Measurements from ENCODE around the gene SMPD3.
"Not testable (repeated sequence)": the region's sequence is repeated elsewhere in the genome, so short reads cannot be mapped to it uniquely, and the experiment has no call there.

Gene SMPD3

GRCh38 chr16:68448360-68448970 is at the start of gene SMPD3:
SMPD3 (minus strand) TSS chr16:68448508; CDS start chr16:68372181, 76,327 bp downstream.
- DNase-seq, result no peak

- DNase-seq, result no peak
Measured at GRCh38 chr16:68496689-68497088, 48.4 kb upstream of the SMPD3 start.

DNA sequence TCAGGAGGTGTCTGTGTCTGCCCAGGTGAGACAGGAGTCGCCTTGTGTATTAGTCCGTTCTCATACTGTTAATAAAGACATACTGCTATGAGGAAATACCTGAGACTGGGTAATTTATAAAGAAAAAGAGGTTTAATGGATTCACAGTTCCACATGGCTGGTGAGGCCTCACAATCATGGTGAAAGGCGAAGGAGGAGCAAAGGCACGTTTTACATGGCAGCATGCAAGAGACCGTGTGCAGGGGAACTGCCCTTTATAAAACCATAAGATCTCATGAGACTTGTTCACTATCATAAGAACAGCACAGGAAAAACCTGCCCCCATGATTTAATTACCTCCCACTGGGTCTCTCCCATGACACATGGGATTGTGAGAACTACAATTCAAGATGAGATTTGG is 46.0 kb upstream of the SMPD3 start:
- DNase-seq, result not testable (repeated sequence)

DNA sequence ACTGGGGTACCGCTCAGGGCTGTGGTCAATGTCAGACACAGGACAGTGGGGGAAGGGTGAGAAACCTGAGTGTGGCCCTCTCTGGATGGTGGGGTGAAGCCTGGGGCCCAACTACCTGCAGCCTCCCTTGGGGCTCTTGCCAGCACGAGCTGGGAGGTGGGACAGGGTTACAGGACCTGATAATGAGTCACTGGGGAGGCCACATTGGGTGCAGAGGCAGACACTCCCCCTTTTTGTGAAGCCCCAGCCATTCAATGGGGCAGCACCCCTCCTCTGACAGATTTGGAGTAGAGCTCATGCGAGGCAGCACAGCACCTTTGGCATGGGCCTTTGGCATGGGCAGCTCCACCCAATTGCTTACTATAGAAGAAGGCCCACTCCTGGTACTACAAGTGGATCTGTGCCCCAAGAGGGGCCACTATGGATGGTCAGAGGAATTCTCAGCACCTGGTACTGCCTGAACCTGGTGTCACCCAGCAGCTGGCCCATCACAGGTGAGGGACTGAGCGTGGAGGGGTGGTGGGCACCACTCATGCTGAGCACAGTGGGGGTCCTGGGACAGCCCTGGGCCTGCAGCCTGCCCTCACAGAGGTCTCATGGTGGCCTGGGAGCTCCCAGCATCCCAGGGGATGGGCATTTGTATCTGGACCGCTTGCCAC is 45.2 kb upstream of the SMPD3 start:
- DNase-seq, result no peak

DNA sequence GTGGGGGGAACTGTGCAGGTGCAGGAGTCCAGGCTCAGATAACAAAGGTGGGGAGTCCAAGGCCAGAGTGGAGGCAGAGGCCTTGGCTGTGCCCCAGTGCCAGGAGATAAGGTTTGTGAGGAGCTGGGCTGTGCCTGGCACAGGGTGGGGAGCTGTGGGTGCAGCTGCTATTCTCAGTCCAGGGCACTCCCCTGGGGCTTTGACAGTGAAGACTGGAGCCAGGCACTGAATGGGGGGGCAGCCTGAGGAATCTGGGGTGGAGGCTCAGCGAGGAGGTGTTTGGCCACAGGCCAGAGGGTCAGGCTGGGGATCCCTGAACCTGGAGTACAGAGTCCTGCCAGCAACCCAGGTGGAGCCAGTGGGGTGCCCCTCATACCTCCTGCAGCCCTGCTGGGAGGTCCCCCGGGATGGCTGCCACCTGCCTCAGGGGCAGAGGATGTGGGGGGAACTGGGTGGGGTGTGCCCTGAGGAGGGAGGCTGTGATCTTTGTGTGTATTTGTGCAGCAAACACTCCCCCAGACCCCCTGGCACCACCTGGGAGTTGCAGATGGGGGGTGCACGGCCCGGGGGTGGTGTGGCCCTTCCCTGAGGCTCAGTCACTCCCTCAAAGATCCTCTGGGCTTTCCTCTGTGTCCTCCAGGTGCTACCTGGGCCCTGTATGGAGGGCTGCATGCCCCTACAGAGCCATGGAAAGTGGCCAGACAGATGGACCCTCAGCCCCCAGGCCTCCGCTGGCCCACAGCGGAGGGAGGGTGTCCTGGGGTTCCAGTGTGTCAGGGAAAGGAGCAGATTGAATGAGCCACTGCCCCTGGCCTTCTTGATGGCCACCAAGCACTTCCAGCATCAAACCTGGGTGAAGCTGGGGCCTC is 44.5 kb upstream of the SMPD3 start:
- no peak for DNase-seq

DNA sequence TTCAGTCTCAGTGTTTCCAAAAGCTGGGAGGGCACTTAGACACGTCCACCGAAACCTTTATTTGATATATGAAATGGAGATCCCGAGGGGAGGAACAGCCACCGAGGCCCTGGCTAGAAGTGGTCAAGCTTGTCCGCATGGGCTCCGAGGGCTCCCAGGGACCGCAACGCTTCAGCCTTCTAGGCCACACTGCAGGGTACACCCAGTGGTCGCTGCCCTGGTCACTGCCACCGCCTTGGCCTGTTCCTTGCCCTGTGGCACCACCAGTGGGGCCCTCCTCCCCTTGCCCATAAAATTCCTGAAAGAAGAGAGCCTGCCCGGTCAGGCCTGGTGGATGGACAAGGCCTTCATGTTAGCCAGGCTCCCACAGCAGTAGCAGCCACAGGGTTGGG is 43.8 kb upstream of the SMPD3 start:
- no peak for DNase-seq

DNA sequence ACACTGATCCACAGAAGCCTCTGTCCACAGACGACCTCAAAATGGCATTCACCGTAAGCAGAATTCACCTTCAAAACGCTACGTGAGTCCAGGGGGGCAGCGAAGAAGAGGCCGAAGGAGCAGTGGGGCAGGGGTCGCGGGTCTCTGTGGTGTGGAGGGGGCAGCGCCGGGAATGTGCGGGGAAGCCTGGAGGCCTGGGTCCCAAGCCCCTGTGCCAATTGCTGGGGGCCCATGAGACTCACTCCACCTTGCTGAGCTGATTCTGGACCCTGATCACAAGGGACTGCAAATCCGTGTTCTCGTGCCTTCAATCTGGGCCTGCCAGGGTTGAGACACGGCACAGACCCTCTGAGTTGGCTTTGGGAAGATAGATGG is 43.3 kb upstream of the SMPD3 start:
- no peak for DNase-seq

GRCh38 chr16:68490829-68491575 is 42.7 kb upstream of the SMPD3 start:
- DNase-seq, result no peak

DNA sequence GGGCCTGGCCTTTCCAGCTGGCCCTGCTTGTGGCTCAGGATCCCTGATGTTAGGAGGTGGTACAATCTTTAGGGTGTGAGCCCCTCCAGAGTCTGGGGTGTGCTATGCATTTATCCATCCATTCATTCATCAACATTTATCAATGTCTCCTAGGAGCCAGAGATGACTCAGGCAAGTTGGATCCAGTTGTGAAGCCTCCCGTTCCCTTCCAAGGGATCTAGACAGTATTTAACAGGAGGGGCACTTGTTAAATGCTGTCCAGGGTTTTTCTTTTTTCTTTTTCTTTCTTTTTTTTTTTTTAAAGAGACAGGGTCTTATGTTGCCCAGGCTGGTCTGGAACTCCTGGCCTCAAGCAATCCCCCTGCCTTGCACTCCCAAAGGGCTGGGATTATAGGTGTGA is 42.0 kb upstream of the SMPD3 start:
- no peak for DNase-seq

- no peak for DNase-seq
Measured at GRCh38 chr16:68488554-68488953, 40.2 kb upstream of the SMPD3 start.

DNA sequence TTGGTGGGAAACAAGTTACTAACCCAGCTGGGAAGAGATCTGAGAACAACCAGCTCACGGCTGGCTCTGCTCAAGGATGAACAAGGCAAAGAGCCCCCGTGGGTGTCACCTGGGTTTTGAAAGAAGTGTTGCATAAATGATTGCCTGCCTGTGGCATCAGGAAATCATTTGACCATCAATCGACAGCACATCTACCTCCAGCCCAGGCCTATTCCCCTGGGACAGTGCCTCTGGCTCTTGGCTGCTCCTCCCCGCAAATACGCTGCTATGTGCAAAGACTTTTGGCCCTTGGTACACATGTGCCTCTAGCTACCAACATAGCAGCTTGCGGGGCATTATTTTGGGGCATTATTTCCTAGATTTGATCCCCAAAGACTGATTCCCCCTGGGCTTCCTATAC is 39.4 kb upstream of the SMPD3 start:
- DNase-seq, result no peak

DNA sequence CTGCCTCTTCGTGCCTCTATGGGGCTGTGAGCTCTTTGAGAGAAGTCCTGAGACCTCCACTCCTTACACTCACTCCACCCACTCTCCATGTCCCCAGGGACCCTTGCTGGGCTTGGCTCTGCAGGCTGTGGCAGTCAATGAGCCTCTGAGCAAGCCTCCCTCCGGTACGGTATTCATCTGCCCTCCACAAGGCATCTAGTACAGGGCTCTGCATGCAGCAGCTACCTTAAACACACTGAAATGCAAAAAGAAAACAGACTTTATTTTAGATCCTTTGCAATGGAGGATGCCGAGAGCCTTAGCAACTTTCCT is 38.9 kb upstream of the SMPD3 start:
- no peak for DNase-seq

GRCh38 chr16:68486502-68487202 is 38.3 kb upstream of the SMPD3 start:
- DNase-seq, result no peak

DNA sequence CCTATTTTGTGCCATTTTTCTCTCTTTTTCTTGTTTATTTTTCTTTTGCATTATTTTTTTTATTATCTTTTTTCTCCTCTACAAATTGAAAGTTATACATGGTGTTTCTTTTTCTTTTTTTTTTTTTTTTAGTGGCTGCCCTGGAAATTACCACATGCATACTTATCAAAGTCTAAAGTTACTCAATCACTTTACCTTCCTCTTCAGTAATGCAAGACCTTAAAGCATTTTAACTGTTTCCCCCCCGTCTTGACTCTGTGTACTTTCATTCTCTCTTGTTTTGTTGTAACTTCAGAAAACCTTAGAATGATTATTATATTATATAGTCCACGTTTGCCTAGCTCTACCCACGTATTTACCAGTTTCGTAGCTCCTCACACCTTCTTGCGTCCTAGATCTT is 33.3 kb upstream of the SMPD3 start:
- DNase-seq, result peak; percentile 37

GRCh38 chr16:68480084-68480995 is 32.0 kb upstream of the SMPD3 start:
- peak; percentile 36 for DNase-seq

GRCh38 chr16:68479271-68479670 is 31.0 kb upstream of the SMPD3 start:
- DNase-seq, result no peak

- DNase-seq, result peak; percentile 10
Measured at GRCh38 chr16:68478526-68479250, 30.4 kb upstream of the SMPD3 start.

DNA sequence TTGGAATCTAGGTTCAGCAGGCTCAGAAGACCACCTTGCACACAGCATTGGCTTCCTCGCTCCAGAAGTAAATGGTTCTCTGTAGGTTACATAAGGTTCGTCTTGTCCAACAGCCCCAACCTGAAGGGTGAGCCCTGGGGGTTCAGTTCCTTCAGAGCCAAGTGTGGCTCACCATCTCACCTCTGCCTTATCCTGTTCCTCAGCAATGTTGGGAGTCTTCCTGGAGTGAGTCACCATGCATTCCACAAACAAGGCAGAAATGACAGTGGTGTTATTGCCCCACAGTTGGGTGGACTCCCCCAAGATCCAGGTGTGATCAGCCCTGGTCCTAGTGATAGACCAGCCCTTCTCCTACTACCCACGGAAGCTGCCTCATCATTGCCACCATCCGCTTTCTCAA is 26.8 kb upstream of the SMPD3 start:
- DNase-seq, result no peak

DNA sequence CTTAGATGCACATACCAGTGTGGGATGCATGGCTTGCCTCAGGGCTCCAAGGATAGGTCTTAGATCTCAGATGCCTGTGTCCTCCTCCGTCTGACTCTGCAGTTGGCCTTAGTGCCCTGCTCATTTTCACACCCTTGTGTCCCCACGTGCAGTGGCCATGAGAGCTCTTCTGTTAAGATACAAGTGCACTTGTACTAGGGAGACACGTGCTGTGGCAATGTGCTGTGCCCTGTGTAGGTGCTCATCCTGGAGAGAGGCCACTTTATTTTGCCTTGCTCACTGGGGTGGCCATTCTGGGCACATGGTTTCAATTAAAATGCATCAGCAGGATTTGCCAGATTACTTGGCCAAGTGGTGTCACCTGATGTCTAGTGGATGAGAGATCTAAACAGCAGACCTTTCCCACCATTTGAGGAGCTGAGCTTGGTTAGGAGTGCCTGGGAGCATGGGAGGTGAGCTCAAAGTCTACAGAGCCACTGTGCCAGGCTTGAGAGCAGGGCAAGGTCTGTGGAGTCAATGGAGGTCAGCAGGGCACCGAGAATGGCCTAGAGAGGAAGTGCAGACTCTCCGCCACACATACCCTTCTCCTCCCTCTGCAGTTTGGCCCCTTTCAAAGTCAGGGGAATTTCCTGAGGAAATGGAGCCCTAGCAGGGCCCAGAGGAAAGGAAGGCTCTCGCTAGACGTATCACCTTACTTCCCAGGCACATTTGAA is 25.2 kb upstream of the SMPD3 start:
- no peak for DNase-seq

- no peak for DNase-seq
Measured at GRCh38 chr16:68472581-68472980, 24.3 kb upstream of the SMPD3 start.
